Neuron (in vitro differentiated cells): ENCODE data around the gene PTPN1.
"Not testable (repeated sequence)": the region's sequence is repeated elsewhere in the genome, so short reads cannot be mapped to it uniquely, and the experiment has no call there.

Source experiments
- H2AFZ ChIP-seq: one replicate; pipeline ENCODE4 v1.6.1; 2013; ENCODE audit warnings: low read depth, mild to moderate bottlenecking, inconsistent platforms, low read length, moderate library complexity
- H3K27me3 ChIP-seq: one replicate; pipeline ENCODE4 v1.6.1; 2013; ENCODE audit warnings: low read length; ENCODE audit not compliant: insufficient read depth
- H3K36me3 ChIP-seq: one replicate; pipeline ENCODE4 v1.6.1; 2013; ENCODE audit warnings: low read length; ENCODE audit not compliant: insufficient read depth
- H3K4me1 ChIP-seq: one replicate; pipeline ENCODE4 v1.6.1; 2013; ENCODE audit warnings: low read length; ENCODE audit not compliant: insufficient read depth
- H3K4me3 ChIP-seq: 2 replicates; pipeline ENCODE4 v1.5.1; 2013; ENCODE audit warnings: mild to moderate bottlenecking, low read length, moderate library complexity
- H3K9me3 ChIP-seq: one replicate; pipeline ENCODE4 v1.6.1; 2013; ENCODE audit warnings: low read length

The PTPN1 gene

GRCh38 chr20:50536333-50536732, 26.1 kb downstream of the PTPN1 start:
- Histone ChIP-seq H3K4me1 (no peaks in the 10 kb centered on the region), H3K36me3 (no peaks in the 10 kb centered on the region), H2AFZ (no peak overlapping the region), H3K9me3 (no peaks in the 10 kb centered on the region), H3K27me3 (no peaks in the 10 kb centered on the region), H3K4me3 (no peak overlapping the region)

GRCh38 chr20:50537546-50538201, 27.5 kb downstream of the PTPN1 start:
- H3K9me3 ChIP-seq: no peaks in the 10 kb centered on the region
- no peak overlapping the region for H2AFZ ChIP-seq
- no peaks in the 10 kb centered on the region for H3K27me3 ChIP-seq
- H3K4me3 ChIP-seq: no peak overlapping the region
- no peaks in the 10 kb centered on the region for H3K4me1 ChIP-seq
- H3K36me3 ChIP-seq: no peaks in the 10 kb centered on the region

DNA sequence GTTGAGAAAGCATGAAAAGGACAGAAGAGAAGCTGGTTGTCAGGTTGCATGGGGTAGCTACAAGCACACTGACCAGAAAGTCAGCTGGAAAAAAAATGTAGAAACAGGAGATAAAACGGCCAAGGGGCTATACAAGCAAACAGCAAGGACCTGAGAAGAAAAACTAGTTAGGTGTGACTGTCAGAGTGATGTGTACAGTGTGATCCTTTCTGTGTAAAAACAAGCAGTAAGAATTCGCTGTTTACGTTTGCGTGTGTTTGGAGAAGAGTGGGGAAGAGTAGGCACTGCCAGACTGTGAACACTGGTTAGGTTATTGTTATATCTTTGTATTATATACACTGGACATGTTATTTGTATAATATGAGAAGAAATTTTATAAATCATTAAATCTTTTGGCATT, 28.1 kb downstream of the PTPN1 start:
- Histone ChIP-seq H3K4me1 (no peaks in the 10 kb centered on the region), H3K27me3 (no peaks in the 10 kb centered on the region), H3K9me3 (no peaks in the 10 kb centered on the region), H3K36me3 (no peaks in the 10 kb centered on the region), H2AFZ (no peak overlapping the region), H3K4me3 (no peak overlapping the region)

DNA sequence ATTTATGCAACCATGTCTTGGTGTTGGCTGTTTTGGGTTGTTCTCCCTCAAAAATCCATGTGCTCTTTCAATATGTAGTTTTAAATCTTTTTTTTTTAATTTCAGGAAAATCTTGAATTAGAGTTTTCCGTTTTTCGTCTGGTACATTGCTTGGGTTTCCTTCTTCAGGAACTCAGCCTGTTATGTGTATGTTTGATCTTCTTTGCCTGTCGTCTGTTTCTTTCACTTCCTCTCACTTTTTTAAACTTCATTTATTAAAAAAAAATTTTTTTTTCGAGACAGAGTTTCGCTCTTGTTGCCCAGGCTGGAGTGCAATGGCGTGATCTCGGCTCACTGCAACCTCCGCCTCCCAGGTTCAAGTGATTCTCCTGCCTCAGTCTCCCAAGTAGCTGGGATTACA, 29.6 kb downstream of the PTPN1 start:
- H3K27me3 ChIP-seq, H3K4me3 ChIP-seq, H3K36me3 ChIP-seq, H3K9me3 ChIP-seq, H2AFZ ChIP-seq, H3K4me1 ChIP-seq: not testable (repeated sequence)

DNA sequence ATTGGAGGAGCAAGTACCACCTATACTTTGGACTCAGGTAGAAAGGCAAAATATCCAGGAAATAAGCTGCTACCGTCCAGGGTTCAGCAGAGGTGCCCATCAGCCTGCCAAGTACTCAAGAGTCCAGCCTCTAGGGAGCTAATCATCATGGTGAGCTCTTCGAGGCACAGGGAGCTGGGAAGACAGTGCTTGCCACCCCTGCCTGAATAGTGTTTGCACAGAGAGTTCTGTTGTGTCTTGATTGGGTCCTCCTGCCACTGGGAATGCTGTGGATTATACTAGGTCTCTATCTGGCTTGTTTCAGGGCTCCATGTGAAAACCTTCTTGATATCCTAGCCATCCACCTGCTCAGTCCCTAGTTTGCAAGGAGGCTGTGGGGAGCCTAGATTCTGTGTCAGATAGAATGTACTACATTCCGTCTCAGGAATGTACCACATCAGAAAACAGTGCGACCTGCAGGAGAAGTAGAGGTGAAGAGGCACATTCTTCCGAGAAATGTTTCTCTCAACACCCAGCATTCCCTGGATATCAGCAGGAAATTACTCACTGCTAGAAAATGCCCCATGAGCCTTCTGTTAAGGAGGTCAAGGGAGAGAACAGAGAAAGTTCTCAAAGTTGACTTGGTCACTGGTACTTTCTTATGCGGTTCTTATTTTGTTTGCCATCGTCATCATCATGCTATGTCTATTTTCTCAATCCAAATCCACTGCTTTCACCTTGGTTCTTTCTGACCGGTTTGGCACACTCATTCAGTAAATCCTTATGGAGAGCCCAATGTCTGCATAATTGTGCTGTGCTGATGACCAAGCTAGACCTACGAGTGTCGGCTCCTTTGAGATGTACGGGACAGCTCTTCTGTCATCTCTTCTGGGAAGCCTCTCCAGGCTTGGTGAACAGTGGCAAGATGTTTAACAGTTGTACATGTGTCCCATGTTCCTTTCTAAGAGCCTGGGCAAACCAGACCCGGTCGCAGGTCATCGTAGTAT, 30.7 kb downstream of the PTPN1 start:
- no peak overlapping the region for H2AFZ ChIP-seq
- no peaks in the 10 kb centered on the region for H3K4me1 ChIP-seq
- peaks cover 3% of the 10 kb centered on the region for H3K36me3 ChIP-seq
- H3K27me3 ChIP-seq: no peaks in the 10 kb centered on the region
- H3K9me3 ChIP-seq: no peaks in the 10 kb centered on the region
- no peak overlapping the region for H3K4me3 ChIP-seq

DNA sequence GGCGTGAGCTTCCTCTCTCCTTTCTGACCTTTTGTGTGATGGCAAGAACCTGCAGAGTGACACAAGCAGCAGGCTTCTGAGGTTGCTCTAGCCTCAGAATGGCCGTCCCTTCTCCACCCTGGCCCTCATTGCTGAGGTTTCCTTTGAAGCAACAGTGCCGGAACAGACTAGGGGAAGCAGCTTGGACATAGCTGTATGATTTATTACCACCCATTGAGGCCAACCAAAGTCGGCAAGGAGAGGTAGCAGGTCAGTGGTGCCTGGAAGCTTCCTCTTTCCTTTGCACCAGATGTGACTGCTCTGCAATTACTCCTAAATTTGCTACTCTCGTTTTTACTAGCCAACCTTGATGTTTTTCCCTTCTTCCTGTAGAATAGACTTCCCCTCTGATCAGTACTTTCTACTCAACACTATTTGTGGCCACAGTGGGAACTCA, 31.4 kb downstream of the PTPN1 start:
- Histone ChIP-seq H3K27me3 (no peaks in the 10 kb centered on the region), H2AFZ (no peak overlapping the region), H3K9me3 (no peaks in the 10 kb centered on the region), H3K4me1 (no peaks in the 10 kb centered on the region), H3K4me3 (no peak overlapping the region), H3K36me3 (peaks cover 3% of the 10 kb centered on the region)

- Histone ChIP-seq H3K4me1 (no peaks in the 10 kb centered on the region), H3K4me3 (no peak overlapping the region), H3K9me3 (no peaks in the 10 kb centered on the region), H3K27me3 (no peaks in the 10 kb centered on the region), H2AFZ (no peak overlapping the region), H3K36me3 (peaks cover 4% of the 10 kb centered on the region)
Measured at GRCh38 chr20:50543326-50543725, 33.1 kb downstream of the PTPN1 start.

DNA sequence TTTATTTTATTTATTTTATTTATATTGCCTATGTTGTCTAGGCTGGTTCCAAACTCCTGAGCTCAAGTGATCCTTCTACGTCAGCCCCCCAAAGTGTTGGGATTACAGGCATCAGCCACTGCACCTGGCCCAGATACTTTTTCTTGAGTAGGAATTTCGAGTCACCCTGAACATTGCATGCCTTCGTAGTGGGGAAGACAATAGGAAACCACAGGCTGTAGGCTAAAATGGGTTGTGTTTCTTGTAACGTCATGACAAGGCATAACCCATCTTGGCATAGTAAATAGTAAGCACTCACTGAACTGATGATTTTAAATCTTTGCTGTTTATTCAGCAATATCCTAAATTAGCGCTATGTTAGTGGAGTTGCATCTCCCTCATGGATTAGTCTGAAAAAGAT, 34.9 kb downstream of the PTPN1 start:
- Histone ChIP-seq H3K4me1 (no peaks in the 10 kb centered on the region), H2AFZ (no peak overlapping the region), H3K27me3 (no peaks in the 10 kb centered on the region), H3K4me3 (no peak overlapping the region), H3K36me3 (peaks cover 10% of the 10 kb centered on the region), H3K9me3 (no peaks in the 10 kb centered on the region)

DNA sequence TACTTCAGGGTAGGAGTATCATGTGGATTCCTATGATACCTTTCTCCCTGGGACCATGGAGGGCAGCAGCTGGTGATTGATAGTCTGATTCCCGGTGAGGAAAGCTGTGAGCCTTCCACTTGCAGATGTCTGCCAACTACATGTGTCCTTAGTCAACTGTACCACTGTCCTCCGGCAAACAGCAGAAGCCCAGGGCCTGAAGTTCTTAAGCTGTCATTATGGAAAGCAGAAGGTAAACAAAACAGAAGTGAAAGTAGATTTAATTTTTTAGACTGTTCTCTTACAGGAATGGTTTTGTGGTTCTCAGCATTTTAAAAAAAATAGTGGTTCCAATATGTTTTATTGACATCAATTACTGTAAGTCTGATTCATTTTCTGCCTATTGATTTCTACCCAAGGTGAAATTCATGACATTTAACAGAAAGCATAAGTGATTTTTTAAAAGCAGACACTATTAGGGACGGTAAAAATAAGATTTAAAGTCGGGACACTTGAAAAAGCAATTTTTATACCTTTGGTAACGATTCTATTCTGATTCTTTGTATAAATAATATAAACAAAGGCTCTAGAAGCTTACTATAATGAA, 36.6 kb downstream of the PTPN1 start:
- Histone ChIP-seq H3K27me3 (no peaks in the 10 kb centered on the region), H2AFZ (no peak overlapping the region), H3K4me1 (no peaks in the 10 kb centered on the region), H3K9me3 (no peaks in the 10 kb centered on the region), H3K36me3 (peaks cover 10% of the 10 kb centered on the region), H3K4me3 (no peak overlapping the region)

DNA sequence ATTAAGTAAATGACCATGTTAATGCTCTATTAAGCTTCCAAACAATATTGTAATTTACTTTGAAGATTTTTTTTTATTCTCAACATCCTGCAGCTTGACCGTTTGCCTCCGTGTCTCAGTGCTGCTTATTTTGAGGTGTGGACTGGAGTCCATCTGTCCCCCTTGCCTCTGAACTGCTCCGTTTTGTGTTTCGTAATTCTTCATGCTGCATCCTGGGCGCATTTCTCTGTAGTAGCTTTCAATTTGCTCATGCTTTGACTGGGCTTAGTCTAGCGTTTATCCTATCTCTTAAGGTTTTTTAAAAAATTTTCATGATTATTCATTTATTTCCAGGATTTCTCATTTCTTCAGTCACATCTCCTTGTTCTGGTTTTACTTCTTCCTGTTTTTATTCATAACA, 37.8 kb downstream of the PTPN1 start:
- peaks cover 10% of the 10 kb centered on the region for H3K36me3 ChIP-seq
- no peak overlapping the region for H3K4me3 ChIP-seq
- no peak overlapping the region for H2AFZ ChIP-seq
- H3K4me1 ChIP-seq: no peaks in the 10 kb centered on the region
- no peaks in the 10 kb centered on the region for H3K27me3 ChIP-seq
- no peaks in the 10 kb centered on the region for H3K9me3 ChIP-seq

GRCh38 chr20:50548396-50548795, 38.2 kb downstream of the PTPN1 start:
- H3K9me3 ChIP-seq: no peaks in the 10 kb centered on the region
- H3K4me3 ChIP-seq: no peak overlapping the region
- H3K4me1 ChIP-seq: no peaks in the 10 kb centered on the region
- peaks cover 10% of the 10 kb centered on the region for H3K36me3 ChIP-seq
- no peaks in the 10 kb centered on the region for H3K27me3 ChIP-seq
- no peak overlapping the region for H2AFZ ChIP-seq

- peaks cover 10% of the 10 kb centered on the region for H3K36me3 ChIP-seq
- H3K9me3 ChIP-seq: peaks cover 2% of the 10 kb centered on the region
- H3K27me3 ChIP-seq: no peaks in the 10 kb centered on the region
- H3K4me1 ChIP-seq: no peaks in the 10 kb centered on the region
- no peak overlapping the region for H3K4me3 ChIP-seq
- no peak overlapping the region for H2AFZ ChIP-seq
Measured at GRCh38 chr20:50550531-50550930, 40.3 kb downstream of the PTPN1 start.

- H3K4me3 ChIP-seq: no peak overlapping the region
- no peaks in the 10 kb centered on the region for H3K4me1 ChIP-seq
- peaks cover 2% of the 10 kb centered on the region for H3K9me3 ChIP-seq
- peaks cover 13% of the 10 kb centered on the region for H3K36me3 ChIP-seq
- no peaks in the 10 kb centered on the region for H3K27me3 ChIP-seq
- H2AFZ ChIP-seq: no peak overlapping the region
Measured at GRCh38 chr20:50551288-50551687, 41.1 kb downstream of the PTPN1 start.
